Central memory CD8-positive, alpha-beta T cell (primary cell): Measurements from ENCODE around the gene SERPINB8.

Source experiments
- ATAC-seq: fragments of 150-1000 bp; cut with Tn5 transposase; replicated peaks from 2 replicates; pipeline ENCODE4 v1.10.0; 2022; ENCODE audit warnings: mild to moderate bottlenecking, moderate FRiP score, moderate number of reproducible peaks; ENCODE audit not compliant: poor library complexity, severe bottlenecking; ENCODE audit errors: extremely low read depth
- DNase-seq, 2 donors: peaks; one replicate each; pipeline ENCODE4 v3.0.0; 2021; ENCODE audit warnings: low spot score in 2 of 2
- H3K27ac Mint-ChIP-seq: one replicate; pipeline ENCODE4 v1.8.0; 2022; ENCODE audit warnings: low read depth, mild to moderate bottlenecking, moderate library complexity, mixed read lengths
- H3K27me3 Mint-ChIP-seq: one replicate; pipeline ENCODE4 v1.8.0; 2022; ENCODE audit warnings: mixed read lengths
- H3K36me3 Mint-ChIP-seq: one replicate; pipeline ENCODE4 v1.8.0; 2022; ENCODE audit warnings: mild to moderate bottlenecking, moderate library complexity, mixed read lengths; ENCODE audit not compliant: insufficient read depth
- H3K4me1 Mint-ChIP-seq: one replicate; pipeline ENCODE4 v1.8.0; 2022; ENCODE audit warnings: mixed read lengths
- H3K4me3 Mint-ChIP-seq: one replicate; pipeline ENCODE4 v1.8.0; 2022; ENCODE audit warnings: mild to moderate bottlenecking, moderate library complexity, mixed read lengths
- H3K9me3 Mint-ChIP-seq: one replicate; pipeline ENCODE4 v1.8.0; 2022; ENCODE audit warnings: mixed read lengths

SERPINB8 gene

GRCh38 chr18:63997041-63997440 is 27.2 kb downstream of the SERPINB8 start:
- ATAC-seq, result no peak
- H3K27ac Mint-ChIP-seq, result no peak overlapping the region
- no peak overlapping the region for H3K4me3 Mint-ChIP-seq
- peaks cover 15% of the 10 kb centered on the region for H3K27me3 Mint-ChIP-seq
- H3K4me1 Mint-ChIP-seq, result no peaks in the 10 kb centered on the region
- H3K9me3 Mint-ChIP-seq, result peaks cover 6% of the 10 kb centered on the region
- DNase-seq, result no peak
- no peaks in the 10 kb centered on the region for H3K36me3 Mint-ChIP-seq

GRCh38 chr18:63997606-63998005 is 27.7 kb downstream of the SERPINB8 start:
- no peaks in the 10 kb centered on the region for H3K4me1 Mint-ChIP-seq
- peaks cover 6% of the 10 kb centered on the region for H3K9me3 Mint-ChIP-seq
- no peaks in the 10 kb centered on the region for H3K36me3 Mint-ChIP-seq
- H3K4me3 Mint-ChIP-seq, result no peak overlapping the region
- no peak for DNase-seq
- H3K27ac Mint-ChIP-seq, result no peak overlapping the region
- H3K27me3 Mint-ChIP-seq, result peaks cover 19% of the 10 kb centered on the region
- ATAC-seq, result no peak

GRCh38 chr18:63999871-64000270 is 30.0 kb downstream of the SERPINB8 start:
- H3K27me3 Mint-ChIP-seq, result peaks cover 29% of the 10 kb centered on the region
- no peak overlapping the region for H3K4me3 Mint-ChIP-seq
- ATAC-seq, result no peak
- peaks cover 6% of the 10 kb centered on the region for H3K9me3 Mint-ChIP-seq
- no peaks in the 10 kb centered on the region for H3K4me1 Mint-ChIP-seq
- DNase-seq, result no peak
- no peak overlapping the region for H3K27ac Mint-ChIP-seq
- no peaks in the 10 kb centered on the region for H3K36me3 Mint-ChIP-seq

- no peaks in the 10 kb centered on the region for H3K9me3 Mint-ChIP-seq
- no peak overlapping the region for H3K27ac Mint-ChIP-seq
- H3K36me3 Mint-ChIP-seq, result no peaks in the 10 kb centered on the region
- H3K27me3 Mint-ChIP-seq, result peaks cover 29% of the 10 kb centered on the region
- H3K4me3 Mint-ChIP-seq, result no peak overlapping the region
- H3K4me1 Mint-ChIP-seq, result no peaks in the 10 kb centered on the region
- ATAC-seq (no peak), DNase-seq (no peak)
Observed at GRCh38 chr18:64002581-64002980, 32.7 kb downstream of the SERPINB8 start.

GRCh38 chr18:64009305-64009704 is 39.4 kb downstream of the SERPINB8 start:
- no peak overlapping the region for H3K27ac Mint-ChIP-seq
- no peaks in the 10 kb centered on the region for H3K36me3 Mint-ChIP-seq
- no peak for ATAC-seq
- H3K4me3 Mint-ChIP-seq, result no peak overlapping the region
- no peaks in the 10 kb centered on the region for H3K9me3 Mint-ChIP-seq
- H3K27me3 Mint-ChIP-seq, result peaks cover 16% of the 10 kb centered on the region
- H3K4me1 Mint-ChIP-seq, result no peaks in the 10 kb centered on the region
- no peak for DNase-seq

- ATAC-seq, result no peak
- no peak for DNase-seq
- Mint-ChIP-seq H3K27me3 (peaks cover 24% of the 10 kb centered on the region), H3K27ac (no peak overlapping the region), H3K9me3 (no peaks in the 10 kb centered on the region), H3K36me3 (no peaks in the 10 kb centered on the region), H3K4me1 (no peaks in the 10 kb centered on the region), H3K4me3 (no peak overlapping the region)
Observed at GRCh38 chr18:64011513-64011912, 41.6 kb downstream of the SERPINB8 start.

GRCh38 chr18:64017870-64018269 is 48.0 kb downstream of the SERPINB8 start:
- DNase-seq (no peak), ATAC-seq (no peak)
- Mint-ChIP-seq H3K9me3 (no peaks in the 10 kb centered on the region), H3K4me3 (no peak overlapping the region), H3K4me1 (no peaks in the 10 kb centered on the region), H3K27ac (no peak overlapping the region), H3K27me3 (peaks cover 22% of the 10 kb centered on the region), H3K36me3 (no peaks in the 10 kb centered on the region)

GRCh38 chr18:64019922-64020756 is 50.3 kb downstream of the SERPINB8 start:
- Mint-ChIP-seq H3K9me3 (no peaks in the 10 kb centered on the region), H3K27ac (no peak overlapping the region), H3K27me3 (no peaks in the 10 kb centered on the region), H3K4me1 (no peaks in the 10 kb centered on the region), H3K4me3 (no peak overlapping the region), H3K36me3 (no peaks in the 10 kb centered on the region)
- ATAC-seq, result no peak
- no peak for DNase-seq

GRCh38 chr18:64026350-64026749 is 56.5 kb downstream of the SERPINB8 start:
- no peak overlapping the region for H3K4me3 Mint-ChIP-seq
- H3K27ac Mint-ChIP-seq, result no peak overlapping the region
- H3K9me3 Mint-ChIP-seq, result no peaks in the 10 kb centered on the region
- no peaks in the 10 kb centered on the region for H3K4me1 Mint-ChIP-seq
- no peaks in the 10 kb centered on the region for H3K36me3 Mint-ChIP-seq
- ATAC-seq, result no peak
- peaks cover 50% of the 10 kb centered on the region for H3K27me3 Mint-ChIP-seq
- DNase-seq, result no peak

- H3K9me3 Mint-ChIP-seq, result no peaks in the 10 kb centered on the region
- H3K27me3 Mint-ChIP-seq, result peaks cover 50% of the 10 kb centered on the region
- no peak overlapping the region for H3K4me3 Mint-ChIP-seq
- H3K27ac Mint-ChIP-seq, result no peak overlapping the region
- ATAC-seq (no peak), DNase-seq (no peak)
- H3K36me3 Mint-ChIP-seq, result no peaks in the 10 kb centered on the region
- no peaks in the 10 kb centered on the region for H3K4me1 Mint-ChIP-seq
Observed at GRCh38 chr18:64027931-64028695, 58.2 kb downstream of the SERPINB8 start.

- H3K27me3 Mint-ChIP-seq, result peaks cover 50% of the 10 kb centered on the region
- DNase-seq (no peak), ATAC-seq (no peak)
- H3K4me3 Mint-ChIP-seq, result no peak overlapping the region
- no peak overlapping the region for H3K27ac Mint-ChIP-seq
- no peaks in the 10 kb centered on the region for H3K4me1 Mint-ChIP-seq
- H3K36me3 Mint-ChIP-seq, result no peaks in the 10 kb centered on the region
- H3K9me3 Mint-ChIP-seq, result no peaks in the 10 kb centered on the region
Observed at GRCh38 chr18:64029096-64029495, 59.2 kb downstream of the SERPINB8 start.

GRCh38 chr18:64031411-64031810 is 61.5 kb downstream of the SERPINB8 start:
- Mint-ChIP-seq H3K27me3 (peaks cover 46% of the 10 kb centered on the region), H3K9me3 (no peaks in the 10 kb centered on the region), H3K4me1 (no peaks in the 10 kb centered on the region), H3K36me3 (no peaks in the 10 kb centered on the region), H3K4me3 (no peak overlapping the region), H3K27ac (no peak overlapping the region)
- DNase-seq (no peak), ATAC-seq (no peak)

- Mint-ChIP-seq H3K27me3 (peaks cover 37% of the 10 kb centered on the region), H3K4me1 (no peaks in the 10 kb centered on the region), H3K36me3 (no peaks in the 10 kb centered on the region), H3K27ac (no peak overlapping the region), H3K4me3 (no peak overlapping the region), H3K9me3 (no peaks in the 10 kb centered on the region)
- DNase-seq, result no peak
- no peak for ATAC-seq
Observed at GRCh38 chr18:64032312-64032711, 62.4 kb downstream of the SERPINB8 start.
